Left ventricle myocardium inferior (tissue), 1 donor: Measurements from ENCODE around the gene HCN4. TPM values are rescaled to one million over a fixed set of nuclear protein-coding genes. Genes with fewer than 3 reads are reported as not detected.

Source experiments
- DNase-seq: peaks from one replicate; pipeline ENCODE4 v3.0.0-alpha.2; 2020
- H3K27ac ChIP-seq: fragments of 200-600 bp; replicated peaks from 2 replicates; pipeline ENCODE4 v1.8.0; 2021
- H3K27me3 ChIP-seq: fragments of 200-600 bp; 2 replicates; pipeline ENCODE4 v1.8.0; 2021; ENCODE audit warnings: low read depth
- H3K36me3 ChIP-seq: fragments of 200-600 bp; 2 replicates; pipeline ENCODE4 v1.8.0; 2021
- H3K4me1 ChIP-seq: fragments of 200-600 bp; 2 replicates; pipeline ENCODE4 v1.8.0; 2021
- H3K4me3 ChIP-seq: fragments of 200-600 bp; 2 replicates; pipeline ENCODE4 v1.8.0; 2021; ENCODE audit warnings: mild to moderate bottlenecking, moderate library complexity
- H3K9me3 ChIP-seq: fragments of 200-600 bp; replicated peaks from 2 replicates; pipeline ENCODE4 v1.8.0; 2021
- intact Hi-C: fragments of 100-400 bp; cut with micrococcal nuclease; formaldehyde crosslinking; loops from one replicate; pipeline ENCODE4 v1.11.0; 2022
- total RNA-seq: library from RNA; stranded (reverse); fragmentation: NEBNext Ultra II Directional; extraction: Animal tissue kit (Norgen Biotek cat#: 25700); gene quantifications from one replicate; pipeline ENCODE4 v1.2.1, GENCODE V29; 2021
- TF ChIP-seq, protein P1 (sequence below): fragments of 200-600 bp; IDR thresholded peaks from 2 replicates; pipeline ENCODE4 v1.8.0; 2021; ENCODE audit warnings: antibody characterized with exemption, mild to moderate bottlenecking, borderline replicate concordance
- donor health status: DM: no; HTN: yes; CAD: no; lungs with severe emphysema.

Gene HCN4
- total RNA-seq, 1 donor from 2014 or later: 21.9 TPM

- H3K9me3 ChIP-seq: no peaks in the 10 kb centered on the region
- no peaks in the 10 kb centered on the region for H3K36me3 ChIP-seq
- H3K27ac ChIP-seq: no peak overlapping the region
- H3K4me1 ChIP-seq: peaks cover 41% of the 10 kb centered on the region
- intact Hi-C loops: no loop called here
- DNase-seq: no peak
- peaks cover 11% of the 10 kb centered on the region for H3K27me3 ChIP-seq
- H3K4me3 ChIP-seq: no peak overlapping the region
- TF ChIP-seq, protein P1, sequence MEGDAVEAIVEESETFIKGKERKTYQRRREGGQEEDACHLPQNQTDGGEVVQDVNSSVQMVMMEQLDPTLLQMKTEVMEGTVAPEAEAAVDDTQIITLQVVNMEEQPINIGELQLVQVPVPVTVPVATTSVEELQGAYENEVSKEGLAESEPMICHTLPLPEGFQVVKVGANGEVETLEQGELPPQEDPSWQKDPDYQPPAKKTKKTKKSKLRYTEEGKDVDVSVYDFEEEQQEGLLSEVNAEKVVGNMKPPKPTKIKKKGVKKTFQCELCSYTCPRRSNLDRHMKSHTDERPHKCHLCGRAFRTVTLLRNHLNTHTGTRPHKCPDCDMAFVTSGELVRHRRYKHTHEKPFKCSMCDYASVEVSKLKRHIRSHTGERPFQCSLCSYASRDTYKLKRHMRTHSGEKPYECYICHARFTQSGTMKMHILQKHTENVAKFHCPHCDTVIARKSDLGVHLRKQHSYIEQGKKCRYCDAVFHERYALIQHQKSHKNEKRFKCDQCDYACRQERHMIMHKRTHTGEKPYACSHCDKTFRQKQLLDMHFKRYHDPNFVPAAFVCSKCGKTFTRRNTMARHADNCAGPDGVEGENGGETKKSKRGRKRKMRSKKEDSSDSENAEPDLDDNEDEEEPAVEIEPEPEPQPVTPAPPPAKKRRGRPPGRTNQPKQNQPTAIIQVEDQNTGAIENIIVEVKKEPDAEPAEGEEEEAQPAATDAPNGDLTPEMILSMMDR: no peak
Measured at GRCh38 chr15:73395671-73396070, 26.9 kb upstream of the HCN4 start.

GRCh38 chr15:73394782-73395181, 26.0 kb upstream of the HCN4 start:
- Histone ChIP-seq H3K27me3 (peaks cover 11% of the 10 kb centered on the region), H3K9me3 (no peaks in the 10 kb centered on the region), H3K27ac (no peak overlapping the region), H3K4me3 (no peak overlapping the region), H3K36me3 (no peaks in the 10 kb centered on the region), H3K4me1 (peaks cover 48% of the 10 kb centered on the region)
- peak; percentile 71 for DNase-seq
- intact Hi-C loops: no loop called here
- TF ChIP-seq, protein P1: no peak

- peaks cover 63% of the 10 kb centered on the region for H3K4me1 ChIP-seq
- TF ChIP-seq, protein P1: no peak
- intact Hi-C loops: no loop called here
Measured at GRCh38 chr15:73393336-73393735, 24.6 kb upstream of the HCN4 start.

DNA sequence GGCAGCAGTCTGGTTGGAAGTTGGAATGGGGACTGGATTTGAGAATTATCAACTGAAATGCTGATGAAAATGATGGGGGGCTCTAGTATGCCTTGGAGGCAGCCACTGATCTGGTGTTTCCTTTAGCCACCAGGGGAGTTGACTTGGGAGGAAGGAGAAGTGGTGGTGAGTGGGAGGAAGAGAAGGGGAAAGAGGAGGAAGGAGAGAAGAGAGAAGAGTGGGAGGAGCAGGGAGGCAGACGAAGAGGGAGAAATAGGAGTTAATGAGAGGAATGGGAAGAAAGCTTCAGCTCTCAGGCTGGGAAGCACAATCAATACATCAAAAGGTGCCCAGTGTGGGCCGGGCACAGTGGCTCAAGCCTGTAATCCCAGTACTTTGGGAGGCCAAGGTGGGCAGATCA, 23.3 kb upstream of the HCN4 start:
- TF ChIP-seq, protein P1: no peak
- Histone ChIP-seq H3K36me3 (no peaks in the 10 kb centered on the region), H3K4me1 (peaks cover 62% of the 10 kb centered on the region), H3K27ac (no peak overlapping the region), H3K4me3 (no peak overlapping the region), H3K9me3 (no peaks in the 10 kb centered on the region), H3K27me3 (peaks cover 11% of the 10 kb centered on the region)
- intact Hi-C loops: no loop called here
- no peak for DNase-seq

More at GRCh38 chr15:73393336-73393735, 24.6 kb upstream of the HCN4 start:
- no peak for DNase-seq
- Histone ChIP-seq H3K27ac (no peak overlapping the region), H3K4me3 (no peak overlapping the region), H3K27me3 (peaks cover 11% of the 10 kb centered on the region), H3K9me3 (no peaks in the 10 kb centered on the region), H3K36me3 (no peaks in the 10 kb centered on the region)

GRCh38 chr15:73391128-73391872, 22.5 kb upstream of the HCN4 start:
- no peaks in the 10 kb centered on the region for H3K9me3 ChIP-seq
- H3K4me1 ChIP-seq: peaks cover 55% of the 10 kb centered on the region
- H3K4me3 ChIP-seq: no peak overlapping the region
- DNase-seq: no peak
- TF ChIP-seq, protein P1: no peak
- H3K27me3 ChIP-seq: peaks cover 11% of the 10 kb centered on the region
- no peaks in the 10 kb centered on the region for H3K36me3 ChIP-seq
- intact Hi-C loops: no loop called here
- no peak overlapping the region for H3K27ac ChIP-seq
